Endothelial cell of umbilical vein (primary cell): ENCODE measurements around the gene NCAPG. TPM values are rescaled to one million over a fixed set of nuclear protein-coding genes. Genes with fewer than 3 reads are reported as not detected.

Experiments
- BruUV-seq: library from RNA; stranded (reverse); fragments of 400-500 nt; replicated peaks from 2 replicates; lab custom pipeline; 2021; lab: Mats Ljungman, UMichigan
- CTCF ChIA-PET: fragments of 300-600, 350-600 bp; sonication (Branson Sonifier 250); formaldehyde crosslinking; loops from one replicate; lab custom pipeline; 2021; ENCODE audit warnings: antibody characterized with exemption, inconsistent platforms; lab: Charles Lee
- POLR2A ChIA-PET: fragments of 300-600, 350-600 bp; sonication (Branson Sonifier 250); formaldehyde crosslinking; loops from one replicate; lab custom pipeline; 2021; ENCODE audit warnings: antibody characterized with exemption, inconsistent platforms; lab: Charles Lee
- DNase-seq: peaks from one replicate; pipeline ENCODE4 v3.0.0-alpha.2; 2011; ENCODE audit warnings: low read depth, low spot score
- FAIRE-seq: peaks from 2 replicates; lab custom pipeline; 2011; peaks lifted over from hg19 to GRCh38; lab: Jason Lieb, UNC
- H2AFZ ChIP-seq: 2 replicates; pipeline ENCODE4 v1.6.0; 2012; ENCODE audit warnings: low read depth, low read length, control low read depth, inconsistent platforms
- H3K27ac ChIP-seq: 2 replicates; pipeline ENCODE4 v1.5.1; 2011; ENCODE audit warnings: low read depth, mild to moderate bottlenecking, control low read depth, low read length, moderate library complexity; ENCODE audit not compliant: insufficient read depth
- H3K27me3 ChIP-seq, 2 experiments: 2 replicates each; pipeline versions ENCODE4 v1.6.0 to v1.6.1; 2011; ENCODE audit warnings: low read length in 2 of 2, mixed read lengths in 1 of 2; ENCODE audit not compliant: control insufficient read depth in 2 of 2, insufficient read depth in 2 of 2
- H3K36me3 ChIP-seq, 2 experiments: 2 replicates in 1 of 2; 3 replicates in 1 of 2; pipeline ENCODE4 v1.5.1; 2011; ENCODE audit warnings: low read length in 2 of 2, mild to moderate bottlenecking in 1 of 2, moderate library complexity in 1 of 2; ENCODE audit not compliant: control insufficient read depth in 2 of 2, insufficient read depth in 2 of 2; ENCODE audit errors: extremely low read depth in 1 of 2
- H3K4me1 ChIP-seq: 3 replicates; pipeline ENCODE4 v1.5.1; 2011; ENCODE audit warnings: mild to moderate bottlenecking, low read length; ENCODE audit not compliant: control insufficient read depth, insufficient read depth; ENCODE audit errors: extremely low read depth
- H3K4me2 ChIP-seq: 2 replicates; pipeline ENCODE4 v1.6.1; 2011; ENCODE audit warnings: low read length, control low read depth, mixed read lengths; ENCODE audit not compliant: insufficient read depth
- H3K4me3 ChIP-seq, 3 experiments: fragments of 200-600 bp in 1 of 3; sonication (generic), shearing (Covaris generic) in 1 of 3; replicated peaks in 1 of 3; 2 replicates each; pipeline ENCODE4 v1.5.1; 2011 to 2016; ENCODE audit warnings: control low read depth in 3 of 3, low read length in 3 of 3, mild to moderate bottlenecking in 2 of 3, inconsistent platforms in 1 of 3, low read depth in 1 of 3, moderate library complexity in 1 of 3; ENCODE audit not compliant: insufficient read depth in 1 of 3
- H3K79me2 ChIP-seq: 2 replicates; pipeline ENCODE4 v1.6.0; 2012; ENCODE audit warnings: low read length, inconsistent platforms; ENCODE audit not compliant: control insufficient read depth, insufficient read depth
- H3K9ac ChIP-seq: replicated peaks from 2 replicates; pipeline ENCODE3; 2011; ENCODE audit warnings: low read length, control low read depth; ENCODE audit not compliant: insufficient read depth; ENCODE audit errors: extremely low read depth
- H3K9me1 ChIP-seq: replicated peaks from 3 replicates; pipeline ENCODE4 v1.6.0; 2011; ENCODE audit warnings: mild to moderate bottlenecking, low read length; ENCODE audit not compliant: control insufficient read depth, insufficient read depth; ENCODE audit errors: extremely low read depth
- H3K9me3 ChIP-seq: replicated peaks from 2 replicates; pipeline ENCODE4 v1.5.1; 2012; ENCODE audit warnings: low read length, inconsistent platforms; ENCODE audit not compliant: control insufficient read depth, insufficient read depth
- H4K20me1 ChIP-seq: replicated peaks from 2 replicates; pipeline ENCODE3; 2011; ENCODE audit warnings: mild to moderate bottlenecking, low read length; ENCODE audit not compliant: control insufficient read depth, insufficient read depth; ENCODE audit errors: extremely low read depth
- CTCF ChIP-seq, 2 donors: IDR thresholded peaks; 1 replicate in 1 of 2; 2 replicates in 1 of 2; pipeline ENCODE4 v1.5.1; 2011; ENCODE audit warnings: low read length in 2 of 2, mild to moderate bottlenecking in 2 of 2, moderate library complexity in 2 of 2, control low read depth in 1 of 2, inconsistent platforms in 1 of 2, low read depth in 1 of 2; ENCODE audit not compliant: insufficient read depth in 1 of 2; ENCODE audit errors: extremely low read depth in 1 of 2
- EZH2 ChIP-seq: IDR thresholded peaks from 2 replicates; pipeline ENCODE4 v1.6.1; 2012; ENCODE audit warnings: borderline replicate concordance, low read depth, mild to moderate bottlenecking, moderate library complexity, low read length, inconsistent platforms; ENCODE audit not compliant: severe bottlenecking
- FOS ChIP-seq: IDR thresholded peaks from 2 replicates; pipeline ENCODE4 v1.6.1; 2011; ENCODE audit warnings: mild to moderate bottlenecking, low read length, moderate library complexity, borderline replicate concordance; ENCODE audit not compliant: insufficient read depth
- GATA2 ChIP-seq: IDR thresholded peaks from 2 replicates; pipeline ENCODE4 v1.7.0; 2011; ENCODE audit warnings: low read depth, mild to moderate bottlenecking, moderate library complexity, mixed read lengths, low read length; ENCODE audit not compliant: insufficient read length, insufficient read depth
- JUN ChIP-seq: IDR thresholded peaks from 2 replicates; pipeline ENCODE4 v1.6.1; 2011; ENCODE audit warnings: borderline replicate concordance, low read depth; ENCODE audit not compliant: insufficient read length, insufficient read depth
- MAX ChIP-seq: IDR thresholded peaks from 2 replicates; pipeline ENCODE4 v1.6.1; 2011; ENCODE audit not compliant: insufficient read depth, insufficient read length
- MYC ChIP-seq: IDR thresholded peaks from one replicate; pipeline ENCODE4 v1.6.1; 2011; ENCODE audit warnings: mild to moderate bottlenecking, low read depth, low read length
- POLR2A ChIP-seq: IDR thresholded peaks from 2 replicates; pipeline ENCODE4 v1.6.1; 2012; ENCODE audit warnings: low read depth, mild to moderate bottlenecking, control low read depth, low read length
- POLR2AphosphoS5 ChIP-seq: IDR thresholded peaks from 2 replicates; pipeline ENCODE4 v1.6.1; 2012; ENCODE audit warnings: low read depth, mild to moderate bottlenecking, control low read depth, low read length, moderate library complexity; ENCODE audit not compliant: insufficient read depth
- dilution Hi-C: fragments of 300-500 bp; cut with MboI; formaldehyde crosslinking; loops from one replicate; pipeline ENCODE4 v1.15.0; 2019; ENCODE audit warnings: low sequenced_read_pairs; ENCODE audit not compliant: extremely low pct_ligation_motif_present
- intact Hi-C: fragments of 100-400 bp; cut with micrococcal nuclease; formaldehyde crosslinking; loops from one replicate; pipeline ENCODE4 v1.10.0; 2022
- polyA plus RNA-seq, 4 experiments: library from polyadenylated mRNA; depleted of rRNA in 3 of 4; stranded (reverse) in 3 of 4; unstranded in 1 of 4; fragments of >200 nt; gene quantifications; 2 replicates each; pipeline versions ENCODE4 v1.2.1 to v1.2.3, GENCODE V29; 2011 to 2012; ENCODE audit warnings: missing spikeins in 1 of 4
- total RNA-seq: library from RNA; stranded (reverse); gene quantifications from 2 replicates; pipeline ENCODE4 v1.2.3, GENCODE V29; 2021

NCAPG gene
- total and polyA plus RNA-seq, 2 donors (not counting 3 experiments of a cell fraction or from before 2014, with no cell fraction given), result 11.6 to 66.4 TPM

- H3K79me2 ChIP-seq, result no peaks in the 10 kb centered on the region
- H3K27me3 ChIP-seq, result no peaks in the 10 kb centered on the region
- TF ChIP-seq MAX (no peak), JUN (no peak), FOS (no peak), GATA2 (no peak), EZH2 (no peak), CTCF (IDR thresholded peaks at IDR 0.05; ENCODE audit: extremely low read depth in 1 of 2, insufficient read depth in 1 of 2, low read depth in 1 of 2, low read length in 2 of 2) (no peak), POLR2A (no peak), POLR2AphosphoS5 (no peak), MYC (no peak)
- H3K9me1 ChIP-seq, result no peaks in the 10 kb centered on the region
- H3K4me3 ChIP-seq, result no peak overlapping the region
- no peaks in the 10 kb centered on the region for H4K20me1 ChIP-seq
- H3K9ac ChIP-seq, result no peak overlapping the region
- CTCF ChIA-PET, result no interaction called here
- H2AFZ ChIP-seq, result no peak overlapping the region
- H3K27ac ChIP-seq, result no peak overlapping the region
- dilution Hi-C loops (no loop called here), intact Hi-C loops (no loop called here)
- H3K4me1 ChIP-seq, result no peaks in the 10 kb centered on the region
- no peak for FAIRE-seq
- no peak for DNase-seq
- BruUV-seq, result no TSS peak
- no peaks in the 10 kb centered on the region for H3K36me3 ChIP-seq
- no peak overlapping the region for H3K4me2 ChIP-seq
- POLR2A ChIA-PET, result no interaction called here
- no peaks in the 10 kb centered on the region for H3K9me3 ChIP-seq
Observed at GRCh38 chr4:17770845-17771244, 39.9 kb upstream of the NCAPG start.
